Osteocyte (in vitro differentiated cells): ENCODE measurements around the gene SH3PXD2B. TPM values are rescaled to one million over a fixed set of nuclear protein-coding genes. Genes with fewer than 3 reads are reported as not detected.
"Not testable (repeated sequence)": the region's sequence is repeated elsewhere in the genome, so short reads cannot be mapped to it uniquely, and the experiment has no call there.

Experiments
- DNase-seq: peaks from one replicate; pipeline ENCODE4 v3.0.0; 2021; ENCODE audit warnings: mixed read lengths; ENCODE audit not compliant: unreplicated experiment; ENCODE audit errors: extremely low spot score
- H3K27ac Mint-ChIP-seq: one replicate; pipeline ENCODE4 v1.8.0; 2021; ENCODE audit warnings: mild to moderate bottlenecking, mixed read lengths; ENCODE audit not compliant: unreplicated experiment
- H3K27me3 Mint-ChIP-seq: one replicate; pipeline ENCODE4 v1.8.0; 2021; ENCODE audit warnings: mixed read lengths; ENCODE audit not compliant: unreplicated experiment
- H3K36me3 Mint-ChIP-seq: one replicate; pipeline ENCODE4 v1.8.0; 2021; ENCODE audit warnings: mixed read lengths; ENCODE audit not compliant: unreplicated experiment
- H3K4me1 Mint-ChIP-seq: one replicate; pipeline ENCODE4 v1.8.0; 2021; ENCODE audit warnings: mixed read lengths; ENCODE audit not compliant: unreplicated experiment
- H3K4me3 Mint-ChIP-seq: one replicate; pipeline ENCODE4 v1.8.0; 2021; ENCODE audit warnings: mild to moderate bottlenecking, moderate library complexity, mixed read lengths; ENCODE audit not compliant: unreplicated experiment
- H3K9me3 Mint-ChIP-seq: one replicate; pipeline ENCODE4 v1.8.0; 2021; ENCODE audit warnings: mixed read lengths; ENCODE audit not compliant: unreplicated experiment
- CTCF ChIP-seq: fragments of 200-600 bp; sonication (generic); IDR thresholded peaks from 2 replicates; pipeline ENCODE4 v1.5.0; 2021; ENCODE audit warnings: antibody characterized with exemption, mild to moderate bottlenecking, moderate library complexity
- total RNA-seq: library from RNA; stranded (reverse); gene quantifications from 2 replicates; pipeline ENCODE4 v1.2.1, GENCODE V29; 2021

The SH3PXD2B gene
- total RNA-seq, 1 donor from 2014 or later: 114 TPM

- peaks cover 15% of the 10 kb centered on the region for H3K27me3 Mint-ChIP-seq
- H3K4me3 Mint-ChIP-seq: no peak overlapping the region
- H3K9me3 Mint-ChIP-seq: no peaks in the 10 kb centered on the region
- TF ChIP-seq CTCF: no peak
- DNase-seq: no peak
- no peaks in the 10 kb centered on the region for H3K36me3 Mint-ChIP-seq
- H3K4me1 Mint-ChIP-seq: peaks cover 2% of the 10 kb centered on the region
- H3K27ac Mint-ChIP-seq: no peak overlapping the region
Observed at GRCh38 chr5:172479784-172480115, 25.4 kb upstream of the SH3PXD2B start.

GRCh38 chr5:172479034-172479783 is 24.9 kb upstream of the SH3PXD2B start:
- no peaks in the 10 kb centered on the region for H3K36me3 Mint-ChIP-seq
- DNase-seq: peak; percentile 90
- peaks cover 2% of the 10 kb centered on the region for H3K4me1 Mint-ChIP-seq
- peaks cover 18% of the 10 kb centered on the region for H3K27me3 Mint-ChIP-seq
- peak; percentile 89 for TF ChIP-seq CTCF
- H3K4me3 Mint-ChIP-seq: no peak overlapping the region
- no peaks in the 10 kb centered on the region for H3K9me3 Mint-ChIP-seq
- no peak overlapping the region for H3K27ac Mint-ChIP-seq

- H3K4me3 Mint-ChIP-seq, H3K27ac Mint-ChIP-seq, DNase-seq, H3K4me1 Mint-ChIP-seq, H3K36me3 Mint-ChIP-seq, H3K9me3 Mint-ChIP-seq: not testable (repeated sequence)
- peaks cover 21% of the 10 kb centered on the region for H3K27me3 Mint-ChIP-seq
Observed at GRCh38 chr5:172478695-172479033, 24.3 kb upstream of the SH3PXD2B start.

DNA sequence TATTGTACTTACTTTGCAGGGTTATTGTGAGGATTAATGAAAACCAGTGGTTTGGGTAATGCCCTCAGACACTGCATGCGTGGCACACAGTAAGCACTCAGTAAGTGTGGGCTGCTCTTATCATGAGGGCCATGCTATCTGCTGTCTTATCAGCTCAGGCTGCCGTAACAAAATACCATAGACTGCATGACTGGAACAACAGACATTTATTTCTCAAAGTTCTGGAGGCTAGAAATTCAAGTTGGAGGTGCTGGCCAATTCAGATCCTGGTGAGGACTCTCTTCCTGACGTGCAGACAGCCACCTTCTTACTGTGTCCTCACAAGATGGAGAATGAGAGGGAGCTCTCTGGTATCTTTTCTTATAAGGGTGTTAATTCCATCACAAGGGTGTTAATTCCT is 23.9 kb upstream of the SH3PXD2B start:
- no peaks in the 10 kb centered on the region for H3K36me3 Mint-ChIP-seq
- H3K9me3 Mint-ChIP-seq: no peaks in the 10 kb centered on the region
- TF ChIP-seq CTCF: no peak
- no peak for DNase-seq
- H3K27ac Mint-ChIP-seq: no peak overlapping the region
- peaks cover 2% of the 10 kb centered on the region for H3K4me1 Mint-ChIP-seq
- H3K4me3 Mint-ChIP-seq: no peak overlapping the region
- peaks cover 24% of the 10 kb centered on the region for H3K27me3 Mint-ChIP-seq

GRCh38 chr5:172477466-172477865 is 23.1 kb upstream of the SH3PXD2B start:
- Mint-ChIP-seq H3K27me3 (peaks cover 24% of the 10 kb centered on the region), H3K9me3 (no peaks in the 10 kb centered on the region), H3K36me3 (no peaks in the 10 kb centered on the region), H3K4me1 (peaks cover 2% of the 10 kb centered on the region), H3K27ac (no peak overlapping the region), H3K4me3 (no peak overlapping the region)
- DNase-seq: no peak
- TF ChIP-seq CTCF: no peak

- H3K36me3 Mint-ChIP-seq: no peaks in the 10 kb centered on the region
- DNase-seq: no peak
- no peak overlapping the region for H3K4me3 Mint-ChIP-seq
- no peak overlapping the region for H3K27ac Mint-ChIP-seq
- H3K27me3 Mint-ChIP-seq: peaks cover 33% of the 10 kb centered on the region
- peaks cover 2% of the 10 kb centered on the region for H3K4me1 Mint-ChIP-seq
- H3K9me3 Mint-ChIP-seq: no peaks in the 10 kb centered on the region
- TF ChIP-seq CTCF: no peak
Observed at GRCh38 chr5:172474293-172474692, 20.0 kb upstream of the SH3PXD2B start.
